NOMO-1 (cell line): ENCODE results near the gene ERRFI1.
"Not testable (repeated sequence)": the region's sequence is repeated elsewhere in the genome, so short reads cannot be mapped to it uniquely, and the experiment has no call there.

Experiments
- DNase-seq, 2 experiments: peaks; one replicate each; lab custom pipeline; 2025; ENCODE audit not compliant: unreplicated experiment in 2 of 2; lab: John Stamatoyannopoulos, UW

Gene ERRFI1

GRCh38 chr1:7975212-7975865, 50.8 kb downstream of the ERRFI1 start:
- DNase-seq, result peak; percentile 3 to 43

- DNase-seq, result no peak
These were observed 53.0 kb downstream of the ERRFI1 start for GRCh38 chr1:7973086-7973485.

- DNase-seq, result no peak
These were observed 53.8 kb downstream of the ERRFI1 start for GRCh38 chr1:7972285-7972684.

GRCh38 chr1:7971024-7971423, 55.1 kb downstream of the ERRFI1 start:
- DNase-seq, result no peak

- no peak for DNase-seq
These were observed 55.9 kb downstream of the ERRFI1 start for GRCh38 chr1:7970246-7970645.

- no peak for DNase-seq
These were observed 58.5 kb downstream of the ERRFI1 start for GRCh38 chr1:7967651-7968050.

GRCh38 chr1:7967196-7967595, 58.9 kb downstream of the ERRFI1 start:
- DNase-seq, result no peak

- no peak for DNase-seq
These were observed 61.6 kb downstream of the ERRFI1 start for GRCh38 chr1:7964476-7964875.

- not testable (repeated sequence) for DNase-seq
These were observed 62.3 kb downstream of the ERRFI1 start for GRCh38 chr1:7963841-7964240.

- not testable (repeated sequence) for DNase-seq
These were observed 62.8 kb downstream of the ERRFI1 start for GRCh38 chr1:7963378-7963730.

- DNase-seq, result no peak
These were observed 63.3 kb downstream of the ERRFI1 start for GRCh38 chr1:7962636-7963377.

GRCh38 chr1:7962014-7962335, 64.1 kb downstream of the ERRFI1 start:
- peak in 1 of 2 experiments; percentile 29 for DNase-seq
